Germinal center (tissue), 1 donor: ENCODE data around the gene MAGEB3.

Experiments
- DNase-seq: peaks from one replicate; pipeline ENCODE4 v3.0.0; 2012; ENCODE audit warnings: mixed read lengths, low spot score

The MAGEB3 gene

DNA sequence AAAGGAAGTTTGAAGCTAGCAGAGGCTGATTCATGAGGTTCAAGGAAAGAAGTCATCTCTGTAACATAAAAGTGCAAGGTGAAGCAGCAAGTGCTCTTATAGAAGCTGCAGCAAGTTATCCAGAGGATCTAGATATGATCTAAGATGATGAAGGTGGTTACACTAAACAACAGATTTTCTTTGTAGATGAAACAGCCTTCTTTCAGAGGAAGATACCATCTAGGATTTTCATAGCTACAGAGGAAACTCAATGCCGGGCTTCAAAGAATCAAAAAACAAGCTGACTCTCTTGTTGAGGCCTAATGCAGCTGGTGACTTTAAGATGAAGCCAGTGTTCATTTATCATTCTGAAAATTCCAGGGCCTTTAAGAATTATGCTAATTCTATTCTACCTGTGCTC is 50.0 kb downstream of the MAGEB3 start:
- no peak for DNase-seq

DNA sequence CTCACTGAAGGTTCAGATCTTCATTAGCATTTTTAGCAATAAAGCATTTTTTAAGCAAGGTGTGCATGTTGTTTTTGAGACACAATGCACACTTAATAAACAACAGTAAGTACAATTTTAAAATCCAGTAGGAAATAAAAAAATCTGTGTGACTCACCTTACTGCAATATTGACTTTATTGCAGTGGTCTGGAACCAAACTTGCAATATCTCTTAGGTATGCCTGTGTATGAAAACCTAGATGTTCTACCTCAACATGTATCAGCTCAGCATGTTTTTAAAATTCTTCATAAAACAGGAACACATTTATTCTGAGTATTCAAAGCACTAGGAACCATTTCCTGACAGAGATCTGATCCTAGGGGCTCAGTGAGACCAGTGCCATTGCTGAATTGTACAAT is 52.1 kb downstream of the MAGEB3 start:
- no peak for DNase-seq

DNA sequence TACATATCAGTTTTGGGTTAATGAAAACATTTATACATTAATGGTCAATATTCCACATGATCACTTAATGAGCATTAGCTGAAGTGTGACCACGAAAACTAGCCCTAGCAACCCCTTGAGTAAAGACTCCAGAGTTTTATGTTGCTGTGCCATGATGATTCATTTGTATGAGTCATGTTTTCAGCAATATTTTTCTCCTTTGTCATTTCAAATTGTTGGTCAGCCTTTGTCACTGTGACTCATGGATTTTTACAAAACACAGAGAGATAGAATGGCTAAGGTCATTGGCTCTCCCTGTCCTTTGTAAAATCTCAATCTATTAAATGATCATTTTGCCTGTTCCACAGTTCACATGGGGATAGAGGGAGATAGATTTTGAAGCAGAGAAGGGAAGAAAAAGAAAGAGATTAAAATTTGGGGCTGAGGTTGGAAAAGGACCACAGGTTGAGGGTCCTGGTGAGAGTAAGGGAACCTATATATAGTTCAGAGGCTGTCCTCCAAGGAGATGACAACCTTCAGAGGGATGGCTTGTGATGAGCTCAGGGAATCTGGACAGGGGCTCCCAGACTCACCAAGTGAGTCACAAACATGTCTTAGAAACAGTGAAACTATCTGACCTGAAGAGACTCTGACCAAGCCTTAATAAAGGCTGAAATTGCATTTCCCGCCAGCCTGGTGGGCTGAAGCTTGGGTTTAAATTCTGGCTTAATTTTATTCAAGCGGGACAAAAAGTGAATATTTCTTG is 53.2 kb downstream of the MAGEB3 start:
- DNase-seq, result no peak
